GM21717 (cell line): ENCODE results near the gene DYSF.
"Not testable (repeated sequence)": the region's sequence is repeated elsewhere in the genome, so short reads cannot be mapped to it uniquely, and the experiment has no call there.

ENCODE experiments used
- ATAC-seq: cut with Tn5 transposase; IDR thresholded peaks from one replicate; pipeline ENCODE4 v1.9.1; 2021; ENCODE audit warnings: mild to moderate bottlenecking, moderate library complexity; ENCODE audit not compliant: unreplicated experiment

DYSF gene

DNA sequence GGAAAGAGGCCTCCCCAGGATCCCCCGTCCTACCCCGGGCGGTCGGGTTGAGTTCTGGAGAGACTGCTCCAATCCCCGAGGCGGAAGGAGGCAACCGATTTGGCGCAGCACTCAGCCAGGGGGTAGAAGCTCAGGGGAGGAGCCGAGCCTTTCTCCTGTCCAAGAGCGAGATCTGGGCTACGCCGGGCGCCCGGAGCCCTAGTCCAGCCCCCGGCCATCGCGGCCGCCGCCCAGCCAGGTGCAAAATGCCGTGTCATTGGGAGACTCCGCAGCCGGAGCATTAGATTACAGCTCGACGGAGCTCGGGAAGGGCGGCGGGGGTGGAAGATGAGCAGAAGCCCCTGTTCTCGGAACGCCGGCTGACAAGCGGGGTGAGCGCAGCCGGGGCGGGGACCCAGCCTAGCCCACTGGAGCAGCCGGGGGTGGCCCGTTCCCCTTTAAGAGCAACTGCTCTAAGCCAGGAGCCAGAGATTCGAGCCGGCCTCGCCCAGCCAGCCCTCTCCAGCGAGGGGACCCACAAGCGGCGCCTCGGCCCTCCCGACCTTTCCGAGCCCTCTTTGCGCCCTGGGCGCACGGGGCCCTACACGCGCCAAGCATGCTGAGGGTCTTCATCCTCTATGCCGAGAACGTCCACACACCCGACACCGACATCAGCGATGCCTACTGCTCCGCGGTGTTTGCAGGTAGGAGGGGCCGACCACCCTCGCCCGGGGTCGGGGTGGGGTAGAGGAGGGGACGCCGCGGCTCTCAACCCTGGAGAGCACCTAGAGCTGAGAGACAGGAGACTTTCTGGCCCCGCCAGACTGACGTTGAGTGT, at the start of gene DYSF:
DYSF (plus strand) TSS at position 158 of the 817 bp plus-strand sequence.
- no peak for ATAC-seq

DNA sequence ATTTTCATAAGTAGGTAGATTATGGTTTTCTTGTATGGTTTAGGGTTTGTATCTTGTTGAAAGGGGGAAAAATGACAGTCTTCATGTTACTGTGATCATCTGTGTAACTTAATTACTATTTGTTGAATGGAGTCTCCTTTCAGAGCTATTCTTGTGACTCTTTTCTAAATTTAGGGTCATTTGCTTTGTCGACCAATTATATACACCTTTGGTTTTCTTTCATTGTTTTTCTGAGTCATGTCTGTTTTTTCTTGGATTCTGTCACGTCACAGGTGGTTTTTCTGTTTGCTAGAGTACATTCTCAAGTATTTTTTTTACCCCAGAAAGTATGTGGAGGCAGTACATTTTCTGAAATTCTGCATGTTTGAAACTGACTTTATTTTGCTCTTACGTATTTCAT, 43.8 kb upstream of the DYSF start:
- ATAC-seq: no peak

DNA sequence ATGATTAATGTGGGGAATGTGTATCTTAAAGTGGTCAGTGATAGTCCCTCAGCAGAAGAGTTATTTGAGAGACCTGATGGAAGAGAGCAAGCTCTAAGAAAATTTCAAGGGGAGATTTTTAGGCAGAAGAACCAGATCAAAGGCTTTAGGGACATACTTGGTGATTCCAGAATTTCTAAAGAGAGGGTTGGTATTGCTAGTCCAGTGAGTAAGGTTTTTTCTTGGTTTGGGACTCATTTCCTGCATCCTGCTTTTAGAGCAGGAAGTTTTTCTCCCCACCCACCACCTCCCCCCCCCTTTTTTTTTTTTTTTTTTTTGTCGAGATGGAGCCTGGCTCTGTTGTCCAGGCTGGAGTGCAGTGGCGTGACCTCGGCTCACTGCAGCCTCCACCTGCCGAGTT, 42.7 kb upstream of the DYSF start:
- ATAC-seq: no peak

DNA sequence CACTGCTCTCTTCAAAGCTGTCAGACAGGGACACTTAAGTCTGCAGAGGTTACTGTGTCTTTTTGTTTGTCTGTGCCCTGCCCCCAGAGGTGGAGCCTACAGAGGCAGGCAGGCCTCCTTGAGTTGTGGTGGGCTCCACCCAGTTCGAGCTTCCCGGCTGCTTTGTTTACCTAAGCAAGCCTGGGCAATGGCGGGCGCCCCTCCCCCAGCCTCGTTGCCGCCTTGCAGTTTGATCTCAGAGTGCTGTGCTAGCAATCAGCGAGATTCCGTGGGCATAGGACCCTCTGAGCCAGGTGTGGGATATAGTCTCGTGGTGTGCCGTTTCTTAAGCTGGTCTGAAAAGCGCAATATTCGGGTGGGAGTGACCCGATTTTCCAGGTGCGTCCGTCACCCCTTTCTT, 36.5 kb upstream of the DYSF start:
- not testable (repeated sequence) for ATAC-seq

DNA sequence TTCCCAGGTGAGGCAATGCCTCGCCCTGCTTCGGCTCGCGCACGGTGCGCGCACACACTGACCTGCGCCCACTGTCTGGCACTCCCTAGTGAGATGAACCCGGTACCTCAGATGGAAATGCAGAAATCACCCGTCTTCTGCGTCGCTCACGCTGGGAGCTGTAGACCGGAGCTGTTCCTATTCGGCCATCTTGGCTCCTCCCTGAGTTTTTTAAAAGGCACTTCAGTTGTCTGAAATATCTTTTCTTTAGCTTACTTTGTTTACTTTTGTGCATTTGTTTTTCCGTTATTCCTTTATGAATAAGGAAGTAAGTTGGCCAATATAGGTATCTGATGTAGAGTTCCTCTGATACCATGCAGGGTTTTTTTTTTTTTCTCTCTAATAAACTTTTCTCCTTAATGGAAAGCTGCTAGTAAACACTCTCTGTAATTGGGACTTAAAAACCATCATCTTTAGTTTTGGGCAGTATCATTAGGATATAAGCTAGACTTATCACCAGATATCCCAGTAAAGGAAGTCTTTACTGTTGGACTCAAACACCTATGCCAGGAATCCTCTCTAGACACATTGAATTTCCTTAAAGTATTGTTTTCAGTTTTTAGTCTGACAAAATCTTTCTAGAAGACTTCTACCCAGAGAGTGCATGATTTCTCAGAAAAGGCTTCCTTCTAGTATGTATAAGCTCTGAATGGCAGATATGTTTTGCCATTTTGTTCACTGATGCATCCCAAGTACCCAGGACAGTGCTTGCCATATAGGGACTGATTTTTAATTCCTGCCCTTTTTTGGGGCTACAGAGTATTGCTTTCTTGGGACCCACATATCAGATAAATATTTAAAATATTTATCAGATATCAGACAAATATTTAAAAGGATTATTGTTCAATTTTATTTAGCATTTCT, 35.8 kb upstream of the DYSF start:
- ATAC-seq: no peak

DNA sequence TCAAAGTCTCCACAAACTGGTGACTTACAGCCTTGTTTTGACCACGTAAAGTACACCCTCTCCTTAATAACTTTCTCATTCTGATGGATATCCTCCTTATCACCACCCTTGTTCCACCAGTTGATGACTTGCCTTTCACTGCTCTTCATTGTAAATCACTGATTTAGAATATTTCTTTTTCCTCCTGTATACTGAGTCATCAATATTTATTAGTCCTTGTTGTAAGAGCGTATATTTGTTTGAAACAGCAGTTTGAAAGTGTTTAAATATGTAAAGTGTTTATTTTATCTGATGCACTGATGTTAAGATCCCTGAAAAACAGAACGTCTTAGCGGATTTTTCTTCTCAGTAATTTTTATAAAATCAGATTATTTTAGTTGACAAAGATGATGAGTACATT, 34.2 kb upstream of the DYSF start:
- no peak for ATAC-seq

DNA sequence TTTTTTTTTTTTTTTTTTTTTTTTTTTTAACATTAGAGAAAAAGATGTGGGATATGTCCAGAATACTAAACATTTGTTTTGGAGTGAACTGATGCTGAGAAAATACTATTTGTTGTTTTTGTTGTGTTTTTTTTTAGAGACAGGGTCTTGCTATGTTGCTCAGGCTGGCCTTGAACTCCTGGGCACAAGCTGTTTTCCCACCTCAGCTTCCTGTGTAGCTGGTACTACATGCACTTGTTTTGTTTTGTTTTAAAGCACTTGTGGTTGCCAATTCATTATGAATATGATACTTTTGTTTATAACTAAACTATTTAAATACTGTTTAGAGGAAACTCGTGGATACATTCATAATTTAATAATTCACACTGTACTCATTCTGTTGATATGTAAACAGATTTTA, 33.4 kb upstream of the DYSF start:
- no peak for ATAC-seq

DNA sequence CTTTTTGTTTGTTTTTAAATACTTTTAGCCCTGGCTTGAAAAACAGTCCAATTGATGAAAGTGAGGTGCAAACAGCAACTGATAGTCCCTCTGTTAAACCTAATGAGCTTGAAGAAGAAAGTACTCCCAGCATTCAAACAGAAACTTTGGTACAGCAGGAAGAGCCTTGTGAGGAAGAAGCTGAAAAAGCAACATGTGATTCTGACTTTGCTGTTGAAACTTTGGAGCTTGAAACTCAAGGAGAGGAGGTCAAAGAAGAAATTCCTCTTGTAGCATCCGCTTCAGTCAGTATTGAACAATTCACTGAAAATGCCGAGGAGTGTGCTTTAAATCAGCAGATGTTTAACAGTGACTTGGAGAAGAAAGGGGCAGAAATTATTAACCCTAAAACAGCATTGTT, 30.6 kb upstream of the DYSF start:
- ATAC-seq: no peak

DNA sequence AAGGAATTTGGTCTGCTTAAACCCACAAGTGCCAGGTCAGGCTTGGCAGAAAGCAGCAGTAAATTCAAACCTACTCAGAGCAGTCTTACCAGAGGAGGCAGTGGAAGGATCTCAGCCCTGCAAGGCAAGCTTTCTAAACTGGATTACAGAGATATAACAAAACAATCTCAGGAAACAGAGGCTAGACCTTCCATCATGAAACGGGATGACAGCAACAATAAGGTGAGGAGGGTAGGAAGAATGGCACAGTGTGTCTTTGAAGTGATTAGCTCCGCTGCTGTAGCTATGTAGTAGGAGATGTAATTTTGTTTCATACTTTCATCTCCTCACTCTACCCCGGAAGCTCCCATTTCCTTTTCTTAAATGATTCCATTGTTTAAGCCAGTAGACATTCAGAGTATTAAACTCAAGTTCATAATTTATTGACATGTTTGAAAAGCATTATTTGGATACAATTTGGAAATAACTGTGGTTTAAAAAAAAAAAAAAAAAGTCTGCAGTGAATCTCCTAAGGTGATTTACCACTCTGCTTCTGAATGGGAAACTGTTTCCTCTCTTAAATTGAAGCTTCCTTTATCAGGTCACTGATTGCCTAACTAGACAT, 29.4 kb upstream of the DYSF start:
- no peak for ATAC-seq

DNA sequence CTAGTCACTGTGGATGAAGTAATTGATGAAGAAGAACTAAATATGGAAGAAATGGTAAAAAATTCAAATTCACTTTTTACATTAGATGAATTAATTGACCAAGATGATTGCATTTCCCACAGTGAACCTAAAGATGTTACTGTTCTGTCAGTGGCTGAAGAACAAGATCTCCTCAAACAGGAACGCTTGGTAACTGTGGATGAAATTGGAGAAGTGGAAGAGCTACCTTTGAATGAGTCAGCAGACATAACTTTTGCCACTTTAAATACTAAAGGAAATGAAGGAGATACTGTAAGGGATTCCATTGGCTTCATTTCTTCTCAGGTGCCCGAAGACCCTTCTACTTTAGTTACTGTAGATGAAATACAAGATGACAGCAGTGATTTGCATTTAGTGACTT, 26.6 kb upstream of the DYSF start:
- ATAC-seq: no peak

DNA sequence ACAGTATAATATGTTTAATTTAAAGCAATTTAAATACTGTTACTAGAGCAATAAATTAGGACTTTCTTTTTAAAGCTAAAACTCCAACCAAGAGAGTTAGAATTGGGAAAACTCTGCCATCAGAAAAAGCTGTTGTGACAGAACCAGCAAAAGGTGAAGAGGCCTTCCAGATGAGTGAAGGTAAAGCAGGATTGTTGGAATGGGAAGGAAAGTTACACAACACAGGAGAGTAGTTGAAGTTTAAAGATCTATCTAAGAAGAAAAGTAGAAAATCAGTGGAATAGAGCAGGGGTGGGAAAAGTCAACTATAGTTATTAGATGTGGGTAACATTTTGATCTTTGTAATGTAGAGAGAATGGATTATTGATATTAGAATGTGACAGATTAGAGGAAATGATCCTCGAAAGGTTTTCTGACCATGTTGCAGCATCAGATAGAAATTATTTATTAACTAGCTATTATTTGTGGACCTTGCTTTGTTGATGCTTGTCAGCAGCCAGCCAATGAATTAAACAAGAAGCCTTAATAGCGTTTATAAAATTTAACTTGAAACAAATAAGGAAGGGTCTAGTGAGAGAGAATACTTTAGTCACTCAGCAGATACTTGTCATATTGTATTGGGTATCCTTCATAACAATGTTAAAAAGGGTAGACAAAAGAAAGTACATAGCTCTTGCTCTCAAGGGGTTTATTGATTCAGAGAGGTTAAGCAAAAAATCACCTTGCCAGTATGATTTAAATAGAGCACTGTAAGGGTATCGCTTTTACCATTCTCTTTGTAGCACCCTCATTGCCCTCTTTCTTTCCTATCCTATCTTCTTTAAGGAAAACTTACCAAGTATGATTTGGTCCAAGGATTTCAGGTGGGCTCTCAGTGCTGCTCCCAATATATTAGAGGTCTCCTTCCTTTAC, 24.6 kb upstream of the DYSF start:
- no peak for ATAC-seq

DNA sequence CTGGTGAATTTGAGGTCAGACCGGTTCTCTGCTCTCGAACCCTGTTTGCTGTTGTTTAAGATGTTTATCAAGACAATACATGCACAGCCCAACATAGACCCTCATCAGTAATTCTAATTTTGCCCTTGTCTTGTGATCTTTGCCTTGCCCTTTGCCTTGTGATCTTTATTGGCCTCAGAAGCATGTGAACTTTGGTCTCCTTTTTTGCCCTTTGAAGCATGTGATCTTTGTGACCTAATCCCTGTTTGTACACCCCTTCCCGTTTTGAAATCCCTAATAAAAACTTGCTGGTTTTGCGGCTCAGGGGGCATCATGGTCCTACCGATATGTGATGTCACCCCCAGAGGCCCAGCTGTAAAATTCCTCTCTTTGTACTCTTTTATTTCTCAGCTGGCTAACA, 8.2 kb upstream of the DYSF start:
- ATAC-seq: not testable (repeated sequence)

DNA sequence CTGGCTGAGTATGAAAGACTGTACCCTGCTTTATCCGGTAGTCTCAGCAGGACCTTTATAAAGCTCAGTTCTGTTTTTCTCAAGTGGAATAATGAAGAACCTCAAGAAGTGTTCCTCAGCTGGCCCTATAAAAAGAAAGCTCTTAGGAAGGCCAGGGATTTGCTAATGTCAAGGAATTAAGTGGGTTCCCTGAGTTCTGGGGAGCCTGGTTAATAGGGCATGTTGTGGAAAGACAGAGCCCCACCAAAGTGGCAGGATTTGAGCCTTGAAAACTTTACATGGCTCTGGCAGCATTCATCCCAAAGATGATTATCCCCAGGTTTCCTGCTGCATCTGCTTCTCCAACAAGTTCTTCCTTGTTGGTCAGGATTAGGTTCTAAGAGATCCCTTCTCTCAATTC, 6.9 kb upstream of the DYSF start:
- ATAC-seq: no peak

DNA sequence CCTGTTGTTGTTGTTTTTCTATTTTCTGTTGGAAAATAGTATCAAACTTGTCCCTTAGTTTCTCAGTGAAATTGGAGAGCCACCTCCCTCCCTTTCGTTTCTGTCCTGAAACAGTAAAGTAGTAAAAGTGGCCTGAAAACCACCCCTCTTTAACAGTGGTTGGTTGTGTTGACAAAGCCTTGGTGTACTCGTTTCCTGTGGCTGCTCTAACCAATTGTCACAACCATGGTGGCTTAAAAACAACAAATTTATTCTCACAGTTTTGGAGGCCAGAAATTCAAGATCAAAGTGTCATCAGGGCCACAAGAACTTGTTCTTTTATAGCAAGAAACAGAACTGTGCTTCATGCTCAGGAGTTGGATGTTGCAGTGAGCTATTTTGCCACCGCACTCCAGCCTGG, 4.0 kb upstream of the DYSF start:
- ATAC-seq: no peak

DNA sequence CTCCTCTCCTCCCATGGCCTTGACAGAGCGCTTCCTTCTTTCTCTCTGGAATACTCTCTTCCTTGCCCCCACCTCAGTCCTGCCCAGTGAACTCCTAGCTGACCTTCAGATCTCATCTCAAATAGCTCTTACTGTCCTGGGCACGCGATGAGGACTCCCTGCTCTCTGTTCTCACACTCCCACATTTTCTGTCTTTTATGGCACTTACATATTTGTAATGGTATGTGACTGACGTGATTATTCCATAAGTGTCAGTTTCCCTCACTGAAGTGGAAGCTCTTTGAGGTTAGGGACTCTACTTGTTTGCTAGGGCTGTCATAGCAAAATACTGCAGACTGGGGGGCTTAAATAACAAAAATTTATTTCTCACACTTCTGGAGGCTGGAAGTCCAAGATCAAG, 1.7 kb upstream of the DYSF start:
- no peak for ATAC-seq

DNA sequence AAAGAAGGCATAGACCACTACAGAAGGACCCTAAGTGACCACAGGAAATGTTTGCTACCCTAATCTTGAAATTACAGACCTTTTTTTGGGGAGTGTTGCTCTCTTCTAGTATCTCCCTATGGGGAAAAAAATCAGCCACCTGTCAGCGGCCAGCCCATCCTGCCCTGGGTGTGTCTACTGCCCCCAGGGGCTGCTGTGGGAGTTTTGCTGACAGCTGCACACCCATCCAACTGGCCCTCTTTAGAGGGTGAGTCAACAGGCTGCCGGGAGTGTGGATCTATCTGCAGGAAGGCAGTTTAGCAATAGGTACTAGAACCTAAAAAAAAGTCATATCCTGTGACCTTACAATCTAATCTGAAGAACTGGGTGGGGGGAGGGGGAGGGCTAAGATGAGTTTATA, 796 bp upstream of the DYSF start:
- ATAC-seq: no peak

DNA sequence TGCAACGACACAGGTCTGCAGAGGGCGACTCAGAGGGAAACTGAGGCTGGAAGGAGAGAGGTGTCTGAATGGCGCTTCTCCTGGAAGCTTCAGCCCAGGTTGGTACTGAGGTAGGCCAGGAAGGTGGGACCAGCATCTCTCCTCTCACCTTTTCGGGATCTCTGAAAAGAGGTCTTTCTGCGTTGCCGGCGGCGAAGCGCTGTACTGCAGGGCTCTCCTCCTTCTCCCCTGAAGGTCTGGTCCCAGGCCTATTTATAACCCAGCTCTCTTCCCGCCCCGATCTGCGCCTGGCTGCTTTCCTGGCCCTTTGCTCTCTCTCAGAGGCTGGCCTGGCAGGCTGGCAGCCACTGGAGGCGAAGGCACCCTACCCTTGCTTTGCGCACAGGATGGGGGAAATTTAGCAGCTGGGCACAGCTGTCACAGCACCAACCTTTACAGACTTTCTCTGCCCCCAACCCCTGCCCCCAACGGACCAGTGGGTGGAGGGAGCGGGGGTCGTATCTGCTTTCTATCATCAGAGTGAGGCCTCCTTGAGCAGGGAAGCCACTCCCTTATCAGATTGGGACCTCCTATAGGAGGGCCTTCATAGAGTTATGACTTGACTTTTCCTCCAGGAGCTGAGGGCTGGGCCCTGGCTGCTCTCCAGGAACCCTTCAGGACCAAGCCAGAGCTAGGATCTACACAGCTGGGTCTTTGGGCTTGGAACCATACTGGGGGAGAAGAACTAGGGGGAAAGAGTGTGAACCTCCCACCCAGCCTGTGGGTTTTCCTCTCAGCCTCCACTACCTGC, 1.1 kb downstream of the DYSF start:
- no peak for ATAC-seq

DNA sequence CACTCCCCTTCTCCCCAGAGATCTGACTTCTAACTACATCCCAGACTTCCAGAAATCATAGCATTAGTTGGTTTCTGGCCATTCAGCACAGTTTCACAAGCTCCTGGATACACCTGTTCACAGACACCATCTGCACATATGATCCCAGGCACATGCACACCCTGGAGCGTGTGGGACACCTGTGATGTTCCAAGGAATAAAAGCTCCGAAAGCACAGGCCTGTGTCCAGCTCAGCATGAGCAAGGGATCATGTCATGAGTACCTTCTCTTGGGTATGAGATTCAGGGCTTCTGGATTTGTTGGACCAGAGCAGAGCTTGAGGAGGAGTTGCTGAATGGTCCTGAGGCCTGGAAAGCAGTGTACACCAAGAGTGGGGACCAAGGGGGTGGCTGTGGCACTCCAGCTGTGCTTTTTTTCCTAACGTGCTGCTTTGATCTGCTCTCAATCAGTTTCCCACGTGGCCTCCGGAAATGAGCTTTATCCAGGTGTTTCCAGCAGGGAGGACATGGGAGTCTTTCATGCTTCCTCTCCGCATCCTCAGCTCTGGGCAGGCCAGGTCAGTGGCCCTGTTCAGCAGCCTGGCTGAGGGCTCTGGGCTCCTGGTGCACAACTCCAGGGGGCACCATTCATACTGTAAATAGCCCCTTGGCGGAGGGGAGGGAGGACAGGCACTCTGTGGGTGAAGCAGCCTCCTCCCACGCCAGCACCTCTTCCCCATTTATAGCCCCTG, 1.8 kb downstream of the DYSF start:
- no peak for ATAC-seq
